B cell (primary cell): ENCODE results near the gene BMP5. TPM values are rescaled to one million over a fixed set of nuclear protein-coding genes. Genes with fewer than 3 reads are reported as not detected.

Experiments used
- ATAC-seq: fragments of 200-7000 bp; cut with Tn5 transposase; one replicate; pipeline ENCODE4 v1.10.0; 2021; ENCODE audit warnings: low read depth, mild to moderate bottlenecking, moderate number of reproducible peaks, moderate library complexity
- CTCF ChIA-PET: fragments of 350-600 bp; sonication (Branson Sonifier 250); formaldehyde crosslinking; loops from one replicate; lab custom pipeline; 2021; ENCODE audit warnings: antibody characterized with exemption, inconsistent platforms; lab: Charles Lee
- POLR2A ChIA-PET: fragments of 350-600 bp; sonication (Branson Sonifier 250); formaldehyde crosslinking; loops from one replicate; lab custom pipeline; 2021; ENCODE audit warnings: antibody characterized with exemption; lab: Charles Lee
- DNase-seq: peaks from one replicate; pipeline ENCODE4 v3.0.0; 2013
- H2AFZ ChIP-seq: 2 replicates; pipeline ENCODE4 v1.6.1; 2012; ENCODE audit warnings: mild to moderate bottlenecking, low read depth, low read length; ENCODE audit not compliant: insufficient read depth, poor library complexity, severe bottlenecking
- H3K27ac ChIP-seq, 2 donors: 1 replicate in 1 of 2; 2 replicates in 1 of 2; pipeline ENCODE4 v1.5.1; 2012 to 2013; ENCODE audit warnings: low read length in 2 of 2, mild to moderate bottlenecking in 2 of 2, moderate library complexity in 1 of 2
- H3K27me3 ChIP-seq, 4 experiments: fragments of 200-600 bp in 1 of 4; sonication (generic) in 1 of 4; replicated peaks in 1 of 4; 1 replicate in 2 of 4; 2 replicates in 2 of 4; pipeline versions ENCODE4 v1.6.1 to v1.7.0; 2013 to 2016; ENCODE audit warnings: low read length in 3 of 4, mild to moderate bottlenecking in 2 of 4, mixed read lengths in 1 of 4, moderate library complexity in 1 of 4; ENCODE audit not compliant: insufficient read depth in 4 of 4, control insufficient read depth in 3 of 4; ENCODE audit errors: control extremely low read depth in 1 of 4
- H3K36me3 ChIP-seq, 2 experiments: replicated peaks in 1 of 2; 1 replicate in 1 of 2; 2 replicates in 1 of 2; pipeline versions ENCODE4 v1.6.1 to v1.7.1; 2013; ENCODE audit warnings: low read length in 1 of 2; ENCODE audit not compliant: insufficient read depth in 2 of 2, control insufficient read depth in 1 of 2; ENCODE audit errors: control extremely low read depth in 1 of 2, extremely low read depth in 1 of 2
- H3K4me1 ChIP-seq, 2 donors: fragments of 200-600 bp in 1 of 2; sonication (generic) in 1 of 2; 1 replicate in 1 of 2; 2 replicates in 1 of 2; pipeline versions ENCODE4 v1.5.1 to v1.6.1; 2013 to 2017; ENCODE audit warnings: low read length in 2 of 2; ENCODE audit not compliant: control insufficient read depth in 2 of 2, insufficient read depth in 2 of 2
- H3K4me2 ChIP-seq: replicated peaks from 2 replicates; pipeline ENCODE3; 2012; ENCODE audit warnings: mild to moderate bottlenecking, low read depth, low read length; ENCODE audit not compliant: poor library complexity, severe bottlenecking
- H3K4me3 ChIP-seq, 5 experiments: fragments of 200-600 bp in 1 of 5; sonication (generic) in 1 of 5; 1 replicate in 3 of 5; 2 replicates in 2 of 5; pipeline versions ENCODE4 v1.5.1 to v1.7.0; 2011 to 2016; ENCODE audit warnings: low read length in 4 of 5, mild to moderate bottlenecking in 4 of 5, low read depth in 2 of 5, control low read depth in 1 of 5, moderate library complexity in 1 of 5; ENCODE audit not compliant: insufficient read depth in 1 of 5; ENCODE audit errors: control extremely low read depth in 1 of 5, extremely low read depth in 1 of 5
- H3K79me2 ChIP-seq: fragments of 200-600 bp; sonication (generic); one replicate; pipeline ENCODE4 v1.6.0; 2016; ENCODE audit warnings: low read length; ENCODE audit not compliant: control insufficient read depth, insufficient read depth
- H3K9ac ChIP-seq: fragments of 200-600 bp; sonication (generic); 2 replicates; pipeline ENCODE4 v1.6.1; 2017; ENCODE audit warnings: mild to moderate bottlenecking, low read length, moderate library complexity
- H3K9me3 ChIP-seq, 3 donors: one replicate each; pipeline versions ENCODE4 v1.6.1 to v1.7.1; 2013; ENCODE audit warnings: low read length in 2 of 3; ENCODE audit not compliant: control insufficient read depth in 2 of 3, insufficient read depth in 1 of 3; ENCODE audit errors: control extremely low read depth in 1 of 3
- H4K20me1 ChIP-seq: 2 replicates; pipeline ENCODE4 v1.6.0; 2012; ENCODE audit warnings: mild to moderate bottlenecking, low read length; ENCODE audit not compliant: insufficient read depth, control insufficient read depth, poor library complexity, severe bottlenecking
- H3K27ac Mint-ChIP-seq: one replicate; pipeline ENCODE4 v1.8.0; 2021; ENCODE audit warnings: mixed read lengths
- H3K27me3 Mint-ChIP-seq: one replicate; pipeline ENCODE4 v1.8.0; 2021; ENCODE audit warnings: mixed read lengths
- H3K4me1 Mint-ChIP-seq: one replicate; pipeline ENCODE4 v1.8.0; 2021; ENCODE audit warnings: mixed read lengths
- H3K4me3 Mint-ChIP-seq: one replicate; pipeline ENCODE4 v1.8.0; 2021; ENCODE audit warnings: mixed read lengths
- H3K9me3 Mint-ChIP-seq: one replicate; pipeline ENCODE4 v1.8.0; 2022; ENCODE audit warnings: mixed read lengths; ENCODE audit not compliant: insufficient read depth
- EZH2 ChIP-seq: IDR thresholded peaks from 2 replicates; pipeline ENCODE4 v1.6.1; 2012; ENCODE audit warnings: borderline replicate concordance, low read depth, mild to moderate bottlenecking, moderate library complexity, low read length; ENCODE audit not compliant: insufficient read depth, poor library complexity, severe bottlenecking
- WGBS: methylation state at CpG from one replicate; pipeline ENCODE4 v1.1.5; 2013; ENCODE audit warnings: missing lambda C conversion rate; ENCODE audit not compliant: insufficient coverage; 5-methylcytosine and 5-hydroxymethylcytosine counted together
- intact Hi-C: fragments of 100-400 bp; cut with micrococcal nuclease; formaldehyde crosslinking; loops from one replicate; pipeline ENCODE4 v1.10.0; 2022
- polyA plus RNA-seq: library from polyadenylated mRNA; depleted of rRNA; stranded (reverse); fragments of >200 nt; gene quantifications from 2 replicates; pipeline ENCODE4 v1.2.3, GENCODE V29; 2012
- total RNA-seq, 2 donors: library from RNA; stranded (reverse); fragments of 120-200 nt in 1 of 2; gene quantifications; 1 replicate in 1 of 2; 2 replicates in 1 of 2; pipeline versions ENCODE4 v1.2.3 to v1.2.4, GENCODE V29; 2013 to 2022
- TF ChIP-seq, protein P1 (sequence below): fragments of 200-600 bp; IDR thresholded peaks from one replicate; pipeline ENCODE4 v1.8.0; 2022; ENCODE audit warnings: antibody characterized with exemption, mild to moderate bottlenecking

BMP5 gene
- total and polyA plus RNA-seq, 2 donors (not counting 1 experiment from before 2014, with no cell fraction given): not detected

DNA sequence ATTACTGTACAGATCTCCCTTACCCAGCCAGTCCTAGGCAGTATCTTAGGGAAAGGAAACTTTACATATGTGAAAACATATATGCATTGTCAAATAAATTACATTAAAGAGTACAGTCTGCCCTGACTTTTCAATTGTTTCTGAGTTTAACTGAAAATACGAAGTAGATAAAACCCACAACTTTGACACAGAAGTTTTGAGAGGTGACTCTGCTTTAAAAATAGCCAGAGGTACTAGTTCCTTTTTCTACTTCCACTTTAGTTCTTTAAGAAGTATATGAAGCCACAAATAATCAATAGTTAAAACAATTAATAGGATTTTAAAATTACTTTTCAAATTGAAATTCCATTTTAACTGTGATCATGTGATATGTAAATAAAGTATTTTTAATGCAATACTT, 62.9 kb downstream of the BMP5 start:
- no peak overlapping the region for H3K27ac ChIP-seq
- no peaks in the 10 kb centered on the region for H3K27me3 ChIP-seq
- peaks cover 2% of the 10 kb centered on the region for H3K9me3 Mint-ChIP-seq
- H2AFZ ChIP-seq: no peak overlapping the region
- H3K79me2 ChIP-seq: no peaks in the 10 kb centered on the region
- no CpG with 5 or more reads among the region's 1 CpG for WGBS
- no peak overlapping the region for H3K27ac Mint-ChIP-seq
- ChIA-PET CTCF (no interaction called here), POLR2A (no interaction called here)
- peaks cover 0 to 8% (median 0%) of the 10 kb centered on the region in 3 donors for H3K9me3 ChIP-seq
- H3K4me3 Mint-ChIP-seq: no peak overlapping the region
- intact Hi-C loops: no loop called here
- no peaks in the 10 kb centered on the region for H3K4me1 ChIP-seq
- no peaks in the 10 kb centered on the region for H3K36me3 ChIP-seq
- DNase-seq (no peak), ATAC-seq (no peak)
- H3K4me2 ChIP-seq: no peak overlapping the region
- no peaks in the 10 kb centered on the region for H3K27me3 Mint-ChIP-seq
- H3K9ac ChIP-seq: no peak overlapping the region
- H4K20me1 ChIP-seq: no peaks in the 10 kb centered on the region
- H3K4me1 Mint-ChIP-seq: no peaks in the 10 kb centered on the region
- H3K4me3 ChIP-seq: no peak overlapping the region
- no peak for TF ChIP-seq EZH2
- TF ChIP-seq, protein P1, sequence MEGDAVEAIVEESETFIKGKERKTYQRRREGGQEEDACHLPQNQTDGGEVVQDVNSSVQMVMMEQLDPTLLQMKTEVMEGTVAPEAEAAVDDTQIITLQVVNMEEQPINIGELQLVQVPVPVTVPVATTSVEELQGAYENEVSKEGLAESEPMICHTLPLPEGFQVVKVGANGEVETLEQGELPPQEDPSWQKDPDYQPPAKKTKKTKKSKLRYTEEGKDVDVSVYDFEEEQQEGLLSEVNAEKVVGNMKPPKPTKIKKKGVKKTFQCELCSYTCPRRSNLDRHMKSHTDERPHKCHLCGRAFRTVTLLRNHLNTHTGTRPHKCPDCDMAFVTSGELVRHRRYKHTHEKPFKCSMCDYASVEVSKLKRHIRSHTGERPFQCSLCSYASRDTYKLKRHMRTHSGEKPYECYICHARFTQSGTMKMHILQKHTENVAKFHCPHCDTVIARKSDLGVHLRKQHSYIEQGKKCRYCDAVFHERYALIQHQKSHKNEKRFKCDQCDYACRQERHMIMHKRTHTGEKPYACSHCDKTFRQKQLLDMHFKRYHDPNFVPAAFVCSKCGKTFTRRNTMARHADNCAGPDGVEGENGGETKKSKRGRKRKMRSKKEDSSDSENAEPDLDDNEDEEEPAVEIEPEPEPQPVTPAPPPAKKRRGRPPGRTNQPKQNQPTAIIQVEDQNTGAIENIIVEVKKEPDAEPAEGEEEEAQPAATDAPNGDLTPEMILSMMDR: no peak

- Histone ChIP-seq H3K4me1 (no peaks in the 10 kb centered on the region), H3K79me2 (no peaks in the 10 kb centered on the region), H3K9ac (no peak overlapping the region), H2AFZ (no peak overlapping the region), H3K4me3 (no peak overlapping the region), H3K9me3 (peaks cover 0 to 8% (median 0%) of the 10 kb centered on the region in 3 donors), H3K27ac (no peak overlapping the region), H4K20me1 (no peaks in the 10 kb centered on the region), H3K27me3 (no peaks in the 10 kb centered on the region), H3K4me2 (no peak overlapping the region), H3K36me3 (no peaks in the 10 kb centered on the region)
- no peak overlapping the region for H3K4me3 Mint-ChIP-seq
- H3K9me3 Mint-ChIP-seq: peaks cover 2% of the 10 kb centered on the region
- 100% methylated on average over 1 of the region's 3 CpGs for WGBS
- H3K27me3 Mint-ChIP-seq: no peaks in the 10 kb centered on the region
- intact Hi-C loops: no loop called here
- H3K27ac Mint-ChIP-seq: no peak overlapping the region
- ChIA-PET CTCF (no interaction called here), POLR2A (no interaction called here)
- ATAC-seq: no peak
- no peak for DNase-seq
- TF ChIP-seq EZH2: no peak
- TF ChIP-seq, protein P1: no peak
- H3K4me1 Mint-ChIP-seq: no peaks in the 10 kb centered on the region
Measured at GRCh38 chr6:55811074-55811473, 64.3 kb downstream of the BMP5 start.
